ENCODE measurements around the gene AP2A2.

The AP2A2 gene

GRCh38 chr11:926341-926916, 759 bp downstream of the AP2A2 start:
- no peak for DNase-seq

- DNase-seq: no peak
These were observed 2.2 kb downstream of the AP2A2 start for GRCh38 chr11:927871-928270.

GRCh38 chr11:928786-929185, 3.1 kb downstream of the AP2A2 start:
- no peak for DNase-seq

GRCh38 chr11:929405-929804, 3.7 kb downstream of the AP2A2 start:
- DNase-seq: no peak

- no peak for DNase-seq
These were observed 5.7 kb downstream of the AP2A2 start for GRCh38 chr11:931385-931784.

GRCh38 chr11:932435-932834, 6.8 kb downstream of the AP2A2 start:
- peak in 1 of 2 donors; percentile 33 for DNase-seq

GRCh38 chr11:933142-933851, 7.6 kb downstream of the AP2A2 start:
- DNase-seq: peak; percentile 20 to 31

- DNase-seq: no peak
These were observed 8.3 kb downstream of the AP2A2 start for GRCh38 chr11:933936-934335.

GRCh38 chr11:934527-934926, 8.9 kb downstream of the AP2A2 start:
- no peak for DNase-seq

- DNase-seq: no peak
These were observed 10.5 kb downstream of the AP2A2 start for GRCh38 chr11:936199-936598.

- DNase-seq: no peak
These were observed 12.2 kb downstream of the AP2A2 start for GRCh38 chr11:937841-938261.

GRCh38 chr11:940496-941135, 14.9 kb downstream of the AP2A2 start:
- no peak for DNase-seq

GRCh38 chr11:942823-943222, 17.2 kb downstream of the AP2A2 start:
- DNase-seq: peak in 1 of 2 donors; percentile 16

GRCh38 chr11:944711-945470, 19.2 kb downstream of the AP2A2 start:
- no peak for DNase-seq

GRCh38 chr11:945986-946385, 20.3 kb downstream of the AP2A2 start:
- no peak for DNase-seq

GRCh38 chr11:947744-948143, 22.1 kb downstream of the AP2A2 start:
- DNase-seq: no peak

- DNase-seq: no peak
These were observed 25.8 kb downstream of the AP2A2 start for GRCh38 chr11:951507-951906.

GRCh38 chr11:952406-953385, 27.0 kb downstream of the AP2A2 start:
- DNase-seq: no peak

GRCh38 chr11:953512-953911, 27.8 kb downstream of the AP2A2 start:
- no peak for DNase-seq

- DNase-seq: peak; percentile 46 to 57
These were observed 28.9 kb downstream of the AP2A2 start for GRCh38 chr11:954392-955153.

All from inflammatory macrophage treated with lipopolysaccharide for 1 hour (primary cell).